Pancreas (tissue), 10 donors: ENCODE results near the gene SLC1A6. TPM values are rescaled to one million over a fixed set of nuclear protein-coding genes. Genes with fewer than 3 reads are reported as not detected.
A peak's percentile ranks its signal among the peaks of the same experiment; 100 is the strongest.

Source experiments
- ATAC-seq, 4 donors: fragments of 200-7000 bp; cut with Tn5 transposase; one replicate each; pipeline versions ENCODE4 v1.8.0 to v1.9.1; 2020; ENCODE audit warnings: mild to moderate bottlenecking in 4 of 4, moderate library complexity in 4 of 4
- DNase-seq, 6 donors: peaks; one replicate each; pipeline ENCODE4 v3.0.0-alpha.2; 2020
- FAIRE-seq: peaks from 2 replicates; lab custom pipeline; 2012; peaks lifted over from hg19 to GRCh38; lab: Jason Lieb, UNC
- H3K27ac ChIP-seq, 4 donors: fragments of 200-600 bp; sonication (generic); 1 replicate in 3 of 4; 2 replicates in 1 of 4; pipeline versions ENCODE4 v1.5.0 to v1.8.0; 2020
- H3K27me3 ChIP-seq, 4 donors: fragments of 200-600 bp; one replicate each; pipeline ENCODE4 v1.8.0; 2021
- H3K36me3 ChIP-seq, 3 donors: fragments of 200-600 bp; sonication (generic) in 1 of 3; one replicate each; pipeline versions ENCODE4 v1.5.0 to v1.8.0; 2020 to 2021
- H3K4me1 ChIP-seq, 3 donors: fragments of 200-600 bp; one replicate each; pipeline ENCODE4 v1.8.0; 2021
- H3K4me3 ChIP-seq, 4 donors: fragments of 200-600 bp; sonication (generic) in 2 of 4; one replicate each; pipeline versions ENCODE4 v1.5.0 to v1.8.0; 2020 to 2021
- H3K9me3 ChIP-seq, 4 donors: fragments of 200-600 bp; one replicate each; pipeline ENCODE4 v1.8.0; 2021
- CTCF ChIP-seq, 4 donors: fragments of 200-600 bp; sonication (generic) in 3 of 4; IDR thresholded peaks; one replicate each; pipeline versions ENCODE4 v1.5.0 to v1.8.0; 2021; ENCODE audit warnings: antibody characterized with exemption in 4 of 4
- WGBS, 2 donors: extraction: QIAGEN DNeasy Blood & Tissue Kit; methylation state at CpG; one replicate each; pipeline ENCODE4 v1.1.7; 2013; 5-methylcytosine and 5-hydroxymethylcytosine counted together
- intact Hi-C, 3 donors: fragments of 100-400 bp; cut with DNase I; formaldehyde crosslinking; loops; one replicate each; pipeline versions ENCODE4 v1.11.1 to v1.14.2; 2022
- polyA plus RNA-seq, 2 donors: library from polyadenylated mRNA; stranded (reverse); fragments of 200-250 nt; gene quantifications; one replicate each; pipeline ENCODE4 v1.2.3, GENCODE V29; 2013
- total RNA-seq, 6 donors: library from RNA; stranded (reverse); fragmentation: NEBNext Ultra II Directional in 4 of 6; extraction: Animal tissue kit (Norgen Biotek cat#: 25700) in 4 of 6; gene quantifications; one replicate each; pipeline versions ENCODE4 v1.2.1 to v1.2.4, GENCODE V29; 2021 to 2023
- donor health status: healthy with polysubstance abuse.
- donor health status: DM: no; HTN: no; CAD: no; lungs with moderate emphysema.
- donor health status: DM: no; HTN: no; CAD: no.
- donor health status: control.
- donor health status: control.
- donor health status: Bipolar disorder and iron deficiency.
- donor health status: DM: yes; HTN: yes; CAD: no.
- donor health status: DM: no; HTN: no; CAD: no.
- donor health status: DM: no; HTN: no; CAD: no.
- donor health status: DM: yes; HTN: yes; CAD: no.

The SLC1A6 gene
- total and polyA plus RNA-seq, 8 donors, result 0.15 to 0.38 (median 0.23) TPM; not detected in 5

GRCh38 chr19:14977128-14977527, 2.5 kb downstream of the SLC1A6 start:
- FAIRE-seq (no peak), ATAC-seq (no peak), DNase-seq (no peak)
- no peak for TF ChIP-seq CTCF (IDR thresholded peaks at IDR 0.05)
- 57 to 67% methylated on average over 5 of the region's 5 CpGs for WGBS, 2 donors
- Histone ChIP-seq H3K36me3 (no peaks in the 10 kb centered on the region), H3K9me3 (no peaks in the 10 kb centered on the region), H3K27ac (no peak overlapping the region), H3K4me3 (no peak overlapping the region), H3K27me3 (peaks cover 0 to 3% (median 0%) of the 10 kb centered on the region in 4 donors), H3K4me1 (no peaks in the 10 kb centered on the region)
- intact Hi-C loops, result no loop called here

GRCh38 chr19:14974488-14974887, 5.2 kb downstream of the SLC1A6 start:
- no peak overlapping the region for H3K4me3 ChIP-seq
- no peak for TF ChIP-seq CTCF (IDR thresholded peaks at IDR 0.05)
- intact Hi-C loops, result no loop called here
- H3K27me3 ChIP-seq, result no peaks in the 10 kb centered on the region
- no peaks in the 10 kb centered on the region for H3K9me3 ChIP-seq
- DNase-seq (no peak), FAIRE-seq (no peak), ATAC-seq (no peak)
- H3K27ac ChIP-seq, result no peak overlapping the region
- H3K36me3 ChIP-seq, result no peaks in the 10 kb centered on the region
- H3K4me1 ChIP-seq, result no peaks in the 10 kb centered on the region
- 60 to 65% methylated on average over 4 of the region's 4 CpGs for WGBS, 2 donors

GRCh38 chr19:14972676-14973075, 7.0 kb downstream of the SLC1A6 start:
- WGBS, 2 donors, result 80 to 82% methylated on average over 27 of the region's 27 CpGs
- no peak for TF ChIP-seq CTCF (IDR thresholded peaks at IDR 0.05)
- ATAC-seq (no peak), DNase-seq (no peak), FAIRE-seq (no peak)
- H3K27ac ChIP-seq, result no peak overlapping the region
- no peaks in the 10 kb centered on the region for H3K36me3 ChIP-seq
- no peak overlapping the region for H3K4me3 ChIP-seq
- H3K27me3 ChIP-seq, result no peaks in the 10 kb centered on the region
- intact Hi-C loops, result no loop called here
- no peaks in the 10 kb centered on the region for H3K9me3 ChIP-seq
- no peaks in the 10 kb centered on the region for H3K4me1 ChIP-seq

GRCh38 chr19:14971474-14971873, 8.2 kb downstream of the SLC1A6 start:
- no peak for TF ChIP-seq CTCF (IDR thresholded peaks at IDR 0.05)
- no peaks in the 10 kb centered on the region for H3K9me3 ChIP-seq
- 68 to 72% methylated on average over 7 of the region's 7 CpGs for WGBS, 2 donors
- H3K4me1 ChIP-seq, result no peaks in the 10 kb centered on the region
- intact Hi-C loops, result no loop called here
- no peak overlapping the region for H3K27ac ChIP-seq
- H3K27me3 ChIP-seq, result no peaks in the 10 kb centered on the region
- no peaks in the 10 kb centered on the region for H3K36me3 ChIP-seq
- ATAC-seq, result no peak
- DNase-seq, result no peak
- H3K4me3 ChIP-seq, result no peak overlapping the region
- FAIRE-seq, result no peak

GRCh38 chr19:14968247-14968646, 11.4 kb downstream of the SLC1A6 start:
- no peak for ATAC-seq
- Histone ChIP-seq H3K9me3 (no peaks in the 10 kb centered on the region), H3K27ac (no peak overlapping the region), H3K4me1 (no peaks in the 10 kb centered on the region), H3K27me3 (no peaks in the 10 kb centered on the region), H3K4me3 (no peak overlapping the region), H3K36me3 (no peaks in the 10 kb centered on the region)
- DNase-seq, result peak in 1 of 6 donors; percentile 36
- FAIRE-seq, result no peak
- TF ChIP-seq CTCF (IDR thresholded peaks at IDR 0.05), result no peak
- 84 to 92% methylated on average over 14 of the region's 14 CpGs for WGBS, 2 donors
- intact Hi-C loops, result no loop called here
